ENCODE data around the gene BRINP3.

DNA sequence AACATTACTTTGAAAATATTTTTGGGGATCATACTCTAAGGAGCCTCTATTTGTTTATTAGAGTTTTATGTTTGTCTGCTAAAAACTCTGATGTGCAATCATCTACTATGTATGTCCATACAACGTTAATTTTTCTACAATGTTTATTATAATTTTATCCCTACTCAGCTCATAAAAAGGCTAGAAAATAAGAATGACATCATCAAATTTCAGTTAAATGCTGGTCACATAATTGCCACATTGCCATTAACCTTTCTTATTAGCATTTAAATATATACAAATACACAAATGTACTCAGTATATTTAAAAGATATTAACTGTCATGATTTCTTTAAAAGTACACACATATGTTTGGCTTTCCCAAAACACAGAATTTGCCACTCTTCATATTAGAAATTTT lies 191.6 kb downstream of the BRINP3 start:
- TF ChIP-seq POLR2A (IDR thresholded peaks at IDR 0.05): no peak
- TF ChIP-seq, protein P1, sequence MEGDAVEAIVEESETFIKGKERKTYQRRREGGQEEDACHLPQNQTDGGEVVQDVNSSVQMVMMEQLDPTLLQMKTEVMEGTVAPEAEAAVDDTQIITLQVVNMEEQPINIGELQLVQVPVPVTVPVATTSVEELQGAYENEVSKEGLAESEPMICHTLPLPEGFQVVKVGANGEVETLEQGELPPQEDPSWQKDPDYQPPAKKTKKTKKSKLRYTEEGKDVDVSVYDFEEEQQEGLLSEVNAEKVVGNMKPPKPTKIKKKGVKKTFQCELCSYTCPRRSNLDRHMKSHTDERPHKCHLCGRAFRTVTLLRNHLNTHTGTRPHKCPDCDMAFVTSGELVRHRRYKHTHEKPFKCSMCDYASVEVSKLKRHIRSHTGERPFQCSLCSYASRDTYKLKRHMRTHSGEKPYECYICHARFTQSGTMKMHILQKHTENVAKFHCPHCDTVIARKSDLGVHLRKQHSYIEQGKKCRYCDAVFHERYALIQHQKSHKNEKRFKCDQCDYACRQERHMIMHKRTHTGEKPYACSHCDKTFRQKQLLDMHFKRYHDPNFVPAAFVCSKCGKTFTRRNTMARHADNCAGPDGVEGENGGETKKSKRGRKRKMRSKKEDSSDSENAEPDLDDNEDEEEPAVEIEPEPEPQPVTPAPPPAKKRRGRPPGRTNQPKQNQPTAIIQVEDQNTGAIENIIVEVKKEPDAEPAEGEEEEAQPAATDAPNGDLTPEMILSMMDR (IDR thresholded peaks at IDR 0.05): no peak
